HepG2 (cell line): ENCODE data around the gene CCDC70. TPM values are rescaled to one million over a fixed set of nuclear protein-coding genes. Genes with fewer than 3 reads are reported as not detected.

Experiments
- ATAC-seq: fragments of 200-7000 bp; cut with Tn5 transposase; 3 replicates; pipeline ENCODE4 v1.9.1; 2020; ENCODE audit warnings: mild to moderate bottlenecking, moderate library complexity
- BruUV-seq: library from RNA; stranded (reverse); fragments of 400-500 nt; replicated peaks from 2 replicates; lab custom pipeline; 2021; lab: Mats Ljungman, UMichigan
- CTCF ChIA-PET: fragments of 300-600 bp; formaldehyde crosslinking; extraction: SDS; loops from one replicate; lab custom pipeline; 2021; ENCODE audit warnings: low total read pairs, inconsistent platforms, low intra/inter-chr PET ratio; lab: Yijun Ruan, JAX
- POLR2A ChIA-PET: fragments of 350-600 bp; sonication (Branson Sonifier 250); formaldehyde crosslinking; loops from one replicate; lab custom pipeline; 2020; ENCODE audit warnings: antibody characterized with exemption, inconsistent platforms; lab: Yijun Ruan, JAX
- DNase-seq: peaks from one replicate; pipeline ENCODE4 v3.0.0-alpha.2; 2015; ENCODE audit warnings: low spot score
- FAIRE-seq: peaks from 3 replicates; lab custom pipeline; 2011; peaks lifted over from hg19 to GRCh38; lab: Jason Lieb, UNC
- H2AFZ ChIP-seq: one replicate; pipeline ENCODE4 v1.6.1; 2011; ENCODE audit warnings: low read length, inconsistent platforms
- H3K27ac ChIP-seq: fragments of 300-600 bp; 3 replicates; pipeline ENCODE4 v1.8.0; 2011; ENCODE audit warnings: mixed run types, mild to moderate bottlenecking, mixed read lengths, low read length, inconsistent platforms; ENCODE audit not compliant: insufficient read depth; ENCODE audit errors: extremely low read length
- H3K27me3 ChIP-seq, 2 experiments: fragments of 200-600 bp in 1 of 2; 2 replicates in 1 of 2; 3 replicates in 1 of 2; pipeline versions ENCODE4 v1.6.0 to v1.8.0; 2011; ENCODE audit warnings: low read length in 2 of 2, mild to moderate bottlenecking in 2 of 2, moderate library complexity in 2 of 2, inconsistent platforms in 1 of 2; ENCODE audit not compliant: insufficient read depth in 2 of 2, control insufficient read depth in 1 of 2
- H3K36me3 ChIP-seq, 2 experiments: fragments of 200-600 bp in 1 of 2; replicated peaks in 1 of 2; 2 replicates in 1 of 2; 3 replicates in 1 of 2; pipeline versions ENCODE4 v1.5.1 to v1.8.0; 2011; ENCODE audit warnings: low read length in 2 of 2, inconsistent platforms in 1 of 2; ENCODE audit not compliant: insufficient read depth in 2 of 2, control insufficient read depth in 1 of 2
- H3K4me1 ChIP-seq: 2 replicates; pipeline ENCODE4 v1.5.1; 2012; ENCODE audit warnings: low read length, inconsistent platforms; ENCODE audit not compliant: insufficient read depth
- H3K4me2 ChIP-seq: 2 replicates; pipeline ENCODE4 v1.6.0; 2011; ENCODE audit warnings: low read depth, low read length, inconsistent platforms
- H3K4me3 ChIP-seq, 3 experiments: fragments of 200-600 bp in 1 of 3; sonication (generic), shearing (Covaris generic) in 1 of 3; replicated peaks in 1 of 3; 2 replicates each; pipeline ENCODE4 v1.5.1; 2011 to 2016; ENCODE audit warnings: low read length in 3 of 3, inconsistent platforms in 2 of 3, low read depth in 2 of 3, mild to moderate bottlenecking in 2 of 3, control low read depth in 1 of 3, mixed read lengths in 1 of 3; ENCODE audit not compliant: insufficient read depth in 1 of 3
- H3K79me2 ChIP-seq: one replicate; pipeline ENCODE4 v1.6.1; 2011; ENCODE audit warnings: low read length, inconsistent platforms; ENCODE audit not compliant: insufficient read depth
- H3K9ac ChIP-seq: 2 replicates; pipeline ENCODE4 v1.6.0; 2011; ENCODE audit warnings: mild to moderate bottlenecking, low read depth, low read length, inconsistent platforms; ENCODE audit not compliant: insufficient read depth
- H3K9me3 ChIP-seq: 2 replicates; pipeline ENCODE4 v1.5.1; 2012; ENCODE audit warnings: mild to moderate bottlenecking, low read length
- H4K20me1 ChIP-seq: 2 replicates; pipeline ENCODE4 v1.6.0; 2011; ENCODE audit warnings: inconsistent platforms, mild to moderate bottlenecking, low read length, moderate library complexity; ENCODE audit not compliant: insufficient read depth
- HDAC1 ChIP-seq: sonication (generic); formaldehyde crosslinking; IDR thresholded peaks from 2 replicates; pipeline ENCODE4 v1.5.1; 2020; ENCODE audit warnings: mild to moderate bottlenecking, missing genetic modification reagents
- ZFP1 ChIP-seq: IDR thresholded peaks from 2 replicates; pipeline ENCODE4 v1.6.1; 2016
- ZFP36L1 ChIP-seq: sonication (generic); formaldehyde crosslinking; IDR thresholded peaks from 2 replicates; pipeline ENCODE4 v1.8.0; 2022; ENCODE audit warnings: mild to moderate bottlenecking, missing genetic modification reagents, moderate library complexity
- ZNF552 ChIP-seq: sonication (generic); formaldehyde crosslinking; IDR thresholded peaks from 2 replicates; pipeline ENCODE4 v1.9.0; 2022; ENCODE audit warnings: missing genetic modification reagents, mild to moderate bottlenecking, borderline replicate concordance
- WGBS: methylation state at CpG from one replicate; pipeline ENCODE4 v1.1.6; 2017; ENCODE audit warnings: low lambda C conversion rate; 5-methylcytosine and 5-hydroxymethylcytosine counted together
- in situ Hi-C: cut with HindIII; loops from 2 replicates; pipeline ENCODE4 v1.10.0; 2017; ENCODE audit warnings: low pct_unique_long_range_greater_than_20kb; ENCODE audit not compliant: extremely low pct_ligation_motif_present
- intact Hi-C: fragments of 100-400 bp; cut with micrococcal nuclease; formaldehyde crosslinking; loops from one replicate; pipeline ENCODE4 v1.10.0; 2022; ENCODE audit not compliant: unreplicated experiment
- polyA plus RNA-seq, 8 experiments: library from polyadenylated mRNA; depleted of rRNA in 3 of 8; stranded (reverse) in 7 of 8; unstranded in 1 of 8; fragments of >200 nt; fragmentation: Illumina TruSeq in 4 of 8; extraction: Trizol in 4 of 8; gene quantifications; 2 replicates each; pipeline versions ENCODE4 v1.2.1 to v1.2.3, GENCODE V29; 2011 to 2016; ENCODE audit warnings: low read depth in 4 of 8, missing spikeins in 1 of 8, mixed read lengths in 1 of 8; ENCODE audit not compliant: insufficient read depth in 1 of 8
- total RNA-seq, 5 experiments: library from RNA; depleted of rRNA; stranded (reverse); fragments of >200 nt; fragmentation: Illumina TruSeq; extraction: Trizol; gene quantifications; 2 replicates each; pipeline ENCODE4 v1.2.3, GENCODE V29; 2016; ENCODE audit warnings: low read depth in 1 of 5
- TF ChIP-seq, protein P1 (sequence below): sonication (generic); formaldehyde crosslinking; conservative IDR thresholded peaks from 2 replicates; pipeline ENCODE4 v1.8.0; 2022; ENCODE audit warnings: low read depth, missing genetic modification reagents
- TF ChIP-seq, protein P2 (sequence below): sonication (generic); formaldehyde crosslinking; IDR thresholded peaks from 2 replicates; pipeline ENCODE4 v1.5.0; 2020; ENCODE audit warnings: mild to moderate bottlenecking, missing genetic modification reagents, moderate library complexity
- TF ChIP-seq, protein P3 (sequence below): sonication (generic); formaldehyde crosslinking; IDR thresholded peaks from 2 replicates; pipeline ENCODE4 v1.8.1; 2022; ENCODE audit warnings: low read depth, mild to moderate bottlenecking, missing genetic modification reagents

The CCDC70 gene
- total and polyA plus RNA-seq, 2 of the 13 experiments (the other 11 are each of a cell fraction or from before 2014, with no cell fraction given), result 0.13 TPM; not detected in 1

DNA sequence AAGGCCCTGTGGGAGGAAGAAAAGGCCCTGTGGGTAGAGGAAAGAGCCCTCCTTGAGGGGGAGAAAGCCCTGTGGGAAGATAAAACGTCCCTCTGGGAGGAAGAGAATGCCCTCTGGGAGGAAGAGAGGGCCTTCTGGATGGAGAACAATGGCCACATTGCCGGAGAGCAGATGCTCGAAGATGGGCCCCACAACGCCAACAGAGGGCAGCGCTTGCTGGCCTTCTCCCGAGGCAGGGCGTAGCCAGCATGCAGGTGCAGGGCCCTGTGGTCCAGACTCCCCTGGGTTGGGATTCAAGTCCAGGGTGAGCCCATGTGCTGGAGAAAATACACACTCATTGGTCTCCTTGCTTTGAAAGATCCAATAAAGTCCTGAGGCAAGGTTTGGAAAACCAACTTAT is 4.1 kb downstream of the CCDC70 start:
- Histone ChIP-seq H3K36me3 (no peaks in the 10 kb centered on the region), H2AFZ (no peak overlapping the region), H3K9ac (no peak overlapping the region), H3K9me3 (no peaks in the 10 kb centered on the region), H3K27ac (no peak overlapping the region), H3K27me3 (no peaks in the 10 kb centered on the region)
- intact Hi-C loops, result no loop called here
- POLR2A ChIA-PET, result no interaction called here
- peak; percentile 55; the same call in 2 of the 3 replicates for ATAC-seq
- TF ChIP-seq, protein P1, sequence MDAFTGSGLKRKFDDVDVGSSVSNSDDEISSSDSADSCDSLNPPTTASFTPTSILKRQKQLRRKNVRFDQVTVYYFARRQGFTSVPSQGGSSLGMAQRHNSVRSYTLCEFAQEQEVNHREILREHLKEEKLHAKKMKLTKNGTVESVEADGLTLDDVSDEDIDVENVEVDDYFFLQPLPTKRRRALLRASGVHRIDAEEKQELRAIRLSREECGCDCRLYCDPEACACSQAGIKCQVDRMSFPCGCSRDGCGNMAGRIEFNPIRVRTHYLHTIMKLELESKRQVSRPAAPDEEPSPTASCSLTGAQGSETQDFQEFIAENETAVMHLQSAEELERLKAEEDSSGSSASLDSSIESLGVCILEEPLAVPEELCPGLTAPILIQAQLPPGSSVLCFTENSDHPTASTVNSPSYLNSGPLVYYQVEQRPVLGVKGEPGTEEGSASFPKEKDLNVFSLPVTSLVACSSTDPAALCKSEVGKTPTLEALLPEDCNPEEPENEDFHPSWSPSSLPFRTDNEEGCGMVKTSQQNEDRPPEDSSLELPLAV (CRISPR knock-in tag), result no peak
- no peak for TF ChIP-seq ZFP1
- TF ChIP-seq, protein P2, sequence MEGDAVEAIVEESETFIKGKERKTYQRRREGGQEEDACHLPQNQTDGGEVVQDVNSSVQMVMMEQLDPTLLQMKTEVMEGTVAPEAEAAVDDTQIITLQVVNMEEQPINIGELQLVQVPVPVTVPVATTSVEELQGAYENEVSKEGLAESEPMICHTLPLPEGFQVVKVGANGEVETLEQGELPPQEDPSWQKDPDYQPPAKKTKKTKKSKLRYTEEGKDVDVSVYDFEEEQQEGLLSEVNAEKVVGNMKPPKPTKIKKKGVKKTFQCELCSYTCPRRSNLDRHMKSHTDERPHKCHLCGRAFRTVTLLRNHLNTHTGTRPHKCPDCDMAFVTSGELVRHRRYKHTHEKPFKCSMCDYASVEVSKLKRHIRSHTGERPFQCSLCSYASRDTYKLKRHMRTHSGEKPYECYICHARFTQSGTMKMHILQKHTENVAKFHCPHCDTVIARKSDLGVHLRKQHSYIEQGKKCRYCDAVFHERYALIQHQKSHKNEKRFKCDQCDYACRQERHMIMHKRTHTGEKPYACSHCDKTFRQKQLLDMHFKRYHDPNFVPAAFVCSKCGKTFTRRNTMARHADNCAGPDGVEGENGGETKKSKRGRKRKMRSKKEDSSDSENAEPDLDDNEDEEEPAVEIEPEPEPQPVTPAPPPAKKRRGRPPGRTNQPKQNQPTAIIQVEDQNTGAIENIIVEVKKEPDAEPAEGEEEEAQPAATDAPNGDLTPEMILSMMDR (CRISPR knock-in tag), result peak; percentile 40
- TF ChIP-seq, protein P3, sequence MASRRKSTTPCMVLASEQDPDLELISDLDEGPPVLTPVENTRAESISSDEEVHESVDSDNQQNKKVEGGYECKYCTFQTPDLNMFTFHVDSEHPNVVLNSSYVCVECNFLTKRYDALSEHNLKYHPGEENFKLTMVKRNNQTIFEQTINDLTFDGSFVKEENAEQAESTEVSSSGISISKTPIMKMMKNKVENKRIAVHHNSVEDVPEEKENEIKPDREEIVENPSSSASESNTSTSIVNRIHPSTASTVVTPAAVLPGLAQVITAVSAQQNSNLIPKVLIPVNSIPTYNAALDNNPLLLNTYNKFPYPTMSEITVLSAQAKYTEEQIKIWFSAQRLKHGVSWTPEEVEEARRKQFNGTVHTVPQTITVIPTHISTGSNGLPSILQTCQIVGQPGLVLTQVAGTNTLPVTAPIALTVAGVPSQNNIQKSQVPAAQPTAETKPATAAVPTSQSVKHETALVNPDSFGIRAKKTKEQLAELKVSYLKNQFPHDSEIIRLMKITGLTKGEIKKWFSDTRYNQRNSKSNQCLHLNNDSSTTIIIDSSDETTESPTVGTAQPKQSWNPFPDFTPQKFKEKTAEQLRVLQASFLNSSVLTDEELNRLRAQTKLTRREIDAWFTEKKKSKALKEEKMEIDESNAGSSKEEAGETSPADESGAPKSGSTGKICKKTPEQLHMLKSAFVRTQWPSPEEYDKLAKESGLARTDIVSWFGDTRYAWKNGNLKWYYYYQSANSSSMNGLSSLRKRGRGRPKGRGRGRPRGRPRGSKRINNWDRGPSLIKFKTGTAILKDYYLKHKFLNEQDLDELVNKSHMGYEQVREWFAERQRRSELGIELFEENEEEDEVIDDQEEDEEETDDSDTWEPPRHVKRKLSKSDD (CRISPR knock-in tag), result no peak
- no peak for TF ChIP-seq ZNF552 (CRISPR knock-in tag)
- no peak for TF ChIP-seq HDAC1 (CRISPR knock-in tag)
- TF ChIP-seq ZFP36L1 (CRISPR knock-in tag), result no peak
- TF ChIP-seq, all 625 proteins: peak for 1
- Histone ChIP-seq H4K20me1 (no peaks in the 10 kb centered on the region), H3K4me1 (no peaks in the 10 kb centered on the region), H3K4me3 (no peak overlapping the region), H3K79me2 (no peaks in the 10 kb centered on the region), H3K4me2 (no peak overlapping the region)
- FAIRE-seq, result no peak
- 58% methylated on average over 3 of the region's 7 CpGs for WGBS
- DNase-seq, result no peak
- CTCF ChIA-PET, result no interaction called here
- in situ Hi-C loops, result no loop called here
- no TSS peak for BruUV-seq
